ENCODE results near the gene TPSD1.

TPSD1 gene

DNA sequence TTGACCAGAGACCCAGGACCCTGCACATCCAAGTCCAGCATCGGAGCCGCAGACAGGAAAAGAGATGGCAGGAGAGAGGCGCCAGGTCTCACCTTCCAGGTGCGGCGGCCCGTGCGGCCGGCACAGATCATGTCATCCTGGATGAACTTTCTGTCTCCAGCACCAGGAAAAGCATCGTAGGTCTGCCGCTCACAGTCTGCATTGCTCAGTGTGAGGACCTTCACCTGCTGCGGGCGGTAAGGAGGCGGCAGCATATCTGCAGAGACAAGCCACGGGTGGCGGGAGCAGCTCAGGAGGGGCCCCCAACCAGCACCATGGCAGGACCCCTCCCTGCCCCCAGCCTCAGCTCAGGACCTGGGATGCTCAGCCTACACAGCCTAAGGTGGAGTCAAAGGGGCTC lies 17.9 kb downstream of the TPSD1 start:
- Histone ChIP-seq H3K27ac (ENCODE audit: low read depth in 2 of 2, low read length in 2 of 2) (no peak overlapping the region), H3K4me1 (ENCODE audit: control insufficient read depth in 2 of 2, insufficient read depth in 2 of 2, low read length in 2 of 2) (peaks cover 2 to 9% of the 10 kb centered on the region in 2 donors), H3K36me3 (ENCODE audit: control insufficient read depth in 2 of 2, insufficient read depth in 2 of 2, low read length in 2 of 2) (no peaks in the 10 kb centered on the region), H3K27me3 (ENCODE audit: control insufficient read depth in 2 of 2, insufficient read depth in 2 of 2, low read length in 2 of 2) (peaks cover 0 to 14% of the 10 kb centered on the region in 2 donors), H3K4me3 (ENCODE audit: low read length in 2 of 2) (no peak overlapping the region), H3K9me3 (ENCODE audit: control insufficient read depth in 2 of 2, low read length in 2 of 2) (no peaks in the 10 kb centered on the region), H3K9ac (ENCODE audit: low read depth in 1 of 2, low read length in 2 of 2) (no peak overlapping the region)

DNA sequence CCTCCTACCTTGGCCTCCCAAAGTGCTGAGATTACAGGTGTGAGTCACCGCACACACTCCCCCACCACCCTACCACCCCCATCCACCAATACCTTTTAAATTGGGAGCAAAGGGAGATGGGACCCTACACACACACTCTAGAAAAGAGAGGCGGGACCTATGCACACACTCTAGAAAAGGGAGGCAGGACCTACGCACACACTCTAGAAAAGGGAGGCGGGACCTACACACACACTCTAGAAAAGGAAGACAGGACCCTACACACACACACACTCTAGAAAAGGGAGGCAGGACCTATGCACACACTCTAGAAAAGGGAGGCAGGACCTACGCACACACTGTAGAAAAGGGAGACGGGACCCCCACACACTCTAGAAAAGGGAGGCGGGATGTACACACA lies 18.9 kb downstream of the TPSD1 start:
- no peak overlapping the region for H3K9ac ChIP-seq (ENCODE audit: low read depth in 1 of 2, low read length in 2 of 2)
- H3K36me3 ChIP-seq (ENCODE audit: control insufficient read depth in 2 of 2, insufficient read depth in 2 of 2, low read length in 2 of 2): no peaks in the 10 kb centered on the region
- H3K4me1 ChIP-seq (ENCODE audit: control insufficient read depth in 2 of 2, insufficient read depth in 2 of 2, low read length in 2 of 2): peaks cover 2 to 9% of the 10 kb centered on the region in 2 donors
- peaks cover 0 to 14% of the 10 kb centered on the region in 2 donors for H3K27me3 ChIP-seq (ENCODE audit: control insufficient read depth in 2 of 2, insufficient read depth in 2 of 2, low read length in 2 of 2)
- no peak overlapping the region for H3K4me3 ChIP-seq (ENCODE audit: low read length in 2 of 2)
- H3K27ac ChIP-seq (ENCODE audit: low read depth in 2 of 2, low read length in 2 of 2): no peak overlapping the region
- H3K9me3 ChIP-seq (ENCODE audit: control insufficient read depth in 2 of 2, low read length in 2 of 2): no peaks in the 10 kb centered on the region

DNA sequence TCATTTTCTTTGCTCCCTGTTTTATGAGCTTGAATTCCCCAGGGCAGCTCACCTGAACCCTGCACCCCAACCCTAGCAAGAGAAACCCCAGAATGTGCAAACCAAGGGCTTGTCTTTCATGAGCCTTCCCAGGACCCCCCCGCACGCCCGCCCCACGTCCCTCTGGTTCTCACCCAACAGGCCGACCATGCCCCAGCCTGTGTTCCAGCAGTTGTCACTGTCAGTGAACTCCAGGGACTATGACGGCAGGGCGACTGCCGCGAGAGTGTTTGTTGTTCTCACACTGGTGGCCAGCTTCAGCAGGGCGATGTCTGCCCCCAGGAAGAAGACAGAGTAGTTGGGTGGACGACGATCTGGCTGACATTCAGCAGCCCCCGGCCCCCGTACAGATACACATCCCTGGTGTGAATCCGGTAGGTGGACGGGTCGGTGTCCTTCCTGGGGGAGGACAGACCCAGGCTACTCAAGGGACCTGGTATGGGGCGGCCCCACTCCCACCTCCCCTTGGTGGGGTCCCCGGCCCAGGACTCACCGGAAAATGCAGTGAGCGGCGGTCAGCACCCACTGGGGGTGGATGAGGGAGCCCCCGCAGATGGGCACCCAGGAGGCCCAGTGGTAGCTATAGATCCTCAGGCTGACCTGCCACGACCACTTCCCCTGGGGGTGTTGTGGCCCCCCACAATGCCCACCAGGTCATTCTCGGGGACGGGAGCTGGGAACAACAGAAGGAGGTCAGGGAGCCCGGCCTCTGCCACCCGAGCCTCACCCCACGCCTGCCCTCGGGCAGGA lies 20.1 kb downstream of the TPSD1 start:
- H3K27me3 ChIP-seq (ENCODE audit: control insufficient read depth in 2 of 2, insufficient read depth in 2 of 2, low read length in 2 of 2): peaks cover 0 to 18% of the 10 kb centered on the region in 2 donors

DNA sequence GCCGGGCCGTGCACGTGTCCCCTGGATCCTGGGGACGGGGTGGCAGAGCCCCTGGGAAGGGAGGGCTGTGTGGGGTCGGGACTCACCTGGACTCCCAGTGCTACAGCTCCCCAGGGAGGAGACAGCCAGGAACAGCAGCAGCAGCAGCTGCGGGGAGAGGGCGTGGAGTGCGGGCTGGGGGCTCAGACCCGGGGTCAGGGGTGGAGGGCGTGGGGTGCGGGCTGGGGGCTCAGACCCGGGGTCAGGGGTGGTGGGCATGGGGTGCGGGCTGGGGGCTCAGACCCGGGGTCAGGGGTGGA lies 20.7 kb downstream of the TPSD1 start:
- H3K9me3 ChIP-seq (ENCODE audit: control insufficient read depth in 2 of 2, low read length in 2 of 2): no peaks in the 10 kb centered on the region
- H3K4me1 ChIP-seq (ENCODE audit: control insufficient read depth in 2 of 2, insufficient read depth in 2 of 2, low read length in 2 of 2): peaks cover 2 to 7% of the 10 kb centered on the region in 2 donors
- H3K4me3 ChIP-seq (ENCODE audit: low read length in 2 of 2): no peak overlapping the region
- no peak overlapping the region for H3K9ac ChIP-seq (ENCODE audit: low read depth in 1 of 2, low read length in 2 of 2)
- no peak overlapping the region for H3K27ac ChIP-seq (ENCODE audit: low read depth in 2 of 2, low read length in 2 of 2)
- H3K27me3 ChIP-seq (ENCODE audit: control insufficient read depth in 2 of 2, insufficient read depth in 2 of 2, low read length in 2 of 2): peaks cover 0 to 15% of the 10 kb centered on the region in 2 donors
- H3K36me3 ChIP-seq (ENCODE audit: control insufficient read depth in 2 of 2, insufficient read depth in 2 of 2, low read length in 2 of 2): no peaks in the 10 kb centered on the region

More for the DNA sequence above, 20.1 kb downstream of the TPSD1 start:
- H3K36me3 ChIP-seq (ENCODE audit: control insufficient read depth in 2 of 2, insufficient read depth in 2 of 2, low read length in 2 of 2): no peaks in the 10 kb centered on the region
- no peak overlapping the region for H3K4me3 ChIP-seq (ENCODE audit: low read length in 2 of 2)
- no peaks in the 10 kb centered on the region for H3K9me3 ChIP-seq (ENCODE audit: control insufficient read depth in 2 of 2, low read length in 2 of 2)
- no peak overlapping the region for H3K27ac ChIP-seq (ENCODE audit: low read depth in 2 of 2, low read length in 2 of 2)
- H3K4me1 ChIP-seq (ENCODE audit: control insufficient read depth in 2 of 2, insufficient read depth in 2 of 2, low read length in 2 of 2): peaks cover 2 to 9% of the 10 kb centered on the region in 2 donors
- H3K9ac ChIP-seq (ENCODE audit: low read depth in 1 of 2, low read length in 2 of 2): no peak overlapping the region

DNA sequence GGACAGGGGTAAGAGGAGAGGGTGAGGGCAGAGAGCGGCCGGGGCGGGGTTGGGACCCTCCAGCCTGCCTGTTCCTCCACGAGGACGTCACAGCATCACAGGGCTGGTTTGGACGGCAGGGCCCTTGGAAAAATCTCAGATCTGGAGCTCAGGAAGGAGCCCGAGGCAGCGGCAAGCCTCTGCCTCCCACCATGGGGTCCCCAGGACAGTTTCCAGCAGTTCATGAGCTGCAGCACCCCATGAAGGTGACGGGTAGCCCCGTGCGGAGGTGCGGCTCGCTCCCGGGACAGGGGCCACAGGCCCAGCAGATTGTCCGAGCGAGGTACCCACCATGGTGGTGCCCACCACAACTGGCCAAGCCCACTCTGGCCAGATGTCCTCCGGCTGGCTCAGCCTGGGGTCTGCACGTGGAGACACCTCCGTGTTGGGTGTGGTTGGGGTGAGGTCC lies 21.3 kb downstream of the TPSD1 start:
- Histone ChIP-seq H3K27me3 (ENCODE audit: control insufficient read depth in 2 of 2, insufficient read depth in 2 of 2, low read length in 2 of 2) (peaks cover 0 to 14% of the 10 kb centered on the region in 2 donors), H3K4me3 (ENCODE audit: low read length in 2 of 2) (no peak overlapping the region), H3K9me3 (ENCODE audit: control insufficient read depth in 2 of 2, low read length in 2 of 2) (no peaks in the 10 kb centered on the region), H3K27ac (ENCODE audit: low read depth in 2 of 2, low read length in 2 of 2) (no peak overlapping the region), H3K9ac (ENCODE audit: low read depth in 1 of 2, low read length in 2 of 2) (no peak overlapping the region), H3K4me1 (ENCODE audit: control insufficient read depth in 2 of 2, insufficient read depth in 2 of 2, low read length in 2 of 2) (peaks cover 2 to 3% of the 10 kb centered on the region in 2 donors), H3K36me3 (ENCODE audit: control insufficient read depth in 2 of 2, insufficient read depth in 2 of 2, low read length in 2 of 2) (no peaks in the 10 kb centered on the region)

DNA sequence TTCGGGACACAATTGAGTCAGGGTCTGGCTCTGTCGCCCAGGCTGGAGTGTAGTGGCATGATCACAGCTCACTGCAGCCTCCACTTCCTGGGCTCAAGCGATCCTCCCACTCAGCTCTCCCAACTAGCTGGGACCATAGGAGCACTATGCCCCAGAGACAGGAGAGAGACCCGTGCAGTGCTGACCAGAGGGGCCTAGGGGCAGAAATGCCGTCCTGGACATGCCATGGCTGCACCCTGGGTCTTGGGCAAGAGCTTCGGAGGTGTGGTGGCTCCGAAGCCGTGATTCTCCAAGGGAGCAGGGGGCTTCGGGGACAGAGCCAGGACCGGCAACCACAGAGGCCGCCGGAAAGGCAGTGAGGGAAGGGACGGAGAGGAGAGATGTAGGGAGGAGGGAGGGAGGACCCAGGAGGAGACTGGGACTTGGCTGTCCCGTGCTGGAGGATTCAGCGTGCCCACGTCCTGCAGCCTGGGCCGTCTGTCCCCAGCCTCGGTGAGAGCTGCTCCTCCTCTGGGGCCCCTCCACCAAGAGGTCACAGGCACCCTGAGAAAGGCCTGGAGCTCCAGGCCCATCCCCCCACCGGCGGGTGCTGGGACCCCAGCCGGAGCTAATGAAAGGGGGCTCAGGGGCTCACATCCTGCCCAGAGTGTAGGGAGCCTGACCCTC lies 21.9 kb downstream of the TPSD1 start:
- H3K27ac ChIP-seq (ENCODE audit: low read depth in 2 of 2, low read length in 2 of 2): no peak overlapping the region
- peaks cover 0 to 14% of the 10 kb centered on the region in 2 donors for H3K27me3 ChIP-seq (ENCODE audit: control insufficient read depth in 2 of 2, insufficient read depth in 2 of 2, low read length in 2 of 2)
- H3K9ac ChIP-seq (ENCODE audit: low read depth in 1 of 2, low read length in 2 of 2): no peak overlapping the region
- no peaks in the 10 kb centered on the region for H3K9me3 ChIP-seq (ENCODE audit: control insufficient read depth in 2 of 2, low read length in 2 of 2)
- H3K4me3 ChIP-seq (ENCODE audit: low read length in 2 of 2): no peak overlapping the region
- H3K4me1 ChIP-seq (ENCODE audit: control insufficient read depth in 2 of 2, insufficient read depth in 2 of 2, low read length in 2 of 2): no peaks in the 10 kb centered on the region
- no peaks in the 10 kb centered on the region for H3K36me3 ChIP-seq (ENCODE audit: control insufficient read depth in 2 of 2, insufficient read depth in 2 of 2, low read length in 2 of 2)

DNA sequence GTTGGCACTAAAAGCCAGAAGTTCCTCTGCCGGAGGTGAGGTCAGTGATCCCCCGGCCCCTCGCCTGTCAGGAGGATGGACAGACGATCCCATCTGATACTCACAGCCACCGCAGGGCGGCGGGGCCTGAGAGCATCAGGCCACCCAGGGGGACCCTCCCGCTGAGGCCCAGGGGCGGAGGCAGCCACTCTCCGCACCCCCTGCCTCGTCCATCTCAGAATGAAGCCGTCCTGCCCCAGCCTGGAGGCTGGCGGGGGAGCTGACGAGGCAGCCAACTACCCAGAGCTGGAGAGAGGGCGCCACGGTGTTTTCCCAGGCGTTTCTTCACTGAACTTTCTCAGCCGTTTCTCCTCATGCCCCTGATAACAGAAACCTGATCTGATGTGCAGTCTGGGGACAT lies 22.6 kb downstream of the TPSD1 start:
- H3K27me3 ChIP-seq (ENCODE audit: control insufficient read depth in 2 of 2, insufficient read depth in 2 of 2, low read length in 2 of 2): peaks cover 0 to 14% of the 10 kb centered on the region in 2 donors

DNA sequence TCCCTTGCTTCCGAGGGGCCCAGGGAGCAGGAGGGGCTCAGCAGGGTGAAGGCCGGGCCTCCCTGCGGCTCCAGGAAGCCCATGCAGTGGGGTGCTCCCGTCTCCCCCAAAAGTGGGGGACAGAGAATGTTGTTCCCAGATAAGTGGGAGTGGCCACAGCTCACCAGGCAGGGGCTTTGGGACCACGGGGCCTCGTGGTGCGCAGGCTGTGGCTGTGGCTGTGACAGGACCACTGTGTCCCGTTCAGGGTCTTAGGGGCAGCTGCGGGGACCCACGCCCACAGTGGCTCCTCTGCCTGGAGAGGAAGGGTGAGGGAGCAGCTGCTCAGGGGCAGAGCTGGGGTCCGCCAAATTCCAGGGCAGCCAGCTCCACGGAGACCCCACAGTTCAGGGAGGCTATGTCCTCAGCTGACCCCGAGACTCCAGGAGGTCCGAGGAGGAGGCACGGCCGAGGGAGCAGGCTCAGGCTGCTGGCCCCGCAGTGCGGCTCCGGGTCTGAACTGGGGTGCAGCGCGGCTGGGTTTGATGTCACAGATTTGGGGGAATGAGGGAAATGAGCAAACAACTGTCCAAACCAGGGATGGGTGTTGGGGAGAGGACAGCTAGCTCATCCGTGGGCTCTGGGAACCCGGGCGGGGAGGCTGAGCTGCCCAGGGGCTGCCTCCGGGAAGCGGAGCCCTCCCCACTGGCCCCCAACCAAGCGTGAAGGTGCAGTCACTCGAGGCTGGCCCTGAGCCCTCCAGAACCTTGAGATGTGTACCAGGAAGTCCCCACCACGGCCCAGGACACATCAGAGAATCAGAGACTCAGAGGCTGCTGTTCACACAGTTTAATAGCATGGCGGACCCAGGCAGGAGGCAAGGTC lies 23.4 kb downstream of the TPSD1 start:
- no peak overlapping the region for H3K9ac ChIP-seq (ENCODE audit: low read depth in 1 of 2, low read length in 2 of 2)
- no peaks in the 10 kb centered on the region for H3K9me3 ChIP-seq (ENCODE audit: control insufficient read depth in 2 of 2, low read length in 2 of 2)
- no peak overlapping the region for H3K27ac ChIP-seq (ENCODE audit: low read depth in 2 of 2, low read length in 2 of 2)
- no peaks in the 10 kb centered on the region for H3K36me3 ChIP-seq (ENCODE audit: control insufficient read depth in 2 of 2, insufficient read depth in 2 of 2, low read length in 2 of 2)
- H3K4me1 ChIP-seq (ENCODE audit: control insufficient read depth in 2 of 2, insufficient read depth in 2 of 2, low read length in 2 of 2): no peaks in the 10 kb centered on the region
- H3K4me3 ChIP-seq (ENCODE audit: low read length in 2 of 2): no peak overlapping the region
- H3K27me3 ChIP-seq (ENCODE audit: control insufficient read depth in 2 of 2, insufficient read depth in 2 of 2, low read length in 2 of 2): peaks cover 0 to 14% of the 10 kb centered on the region in 2 donors

More for the DNA sequence above, 22.6 kb downstream of the TPSD1 start:
- Histone ChIP-seq H3K27ac (ENCODE audit: low read depth in 2 of 2, low read length in 2 of 2) (no peak overlapping the region), H3K9ac (ENCODE audit: low read depth in 1 of 2, low read length in 2 of 2) (no peak overlapping the region), H3K9me3 (ENCODE audit: control insufficient read depth in 2 of 2, low read length in 2 of 2) (no peaks in the 10 kb centered on the region), H3K4me1 (ENCODE audit: control insufficient read depth in 2 of 2, insufficient read depth in 2 of 2, low read length in 2 of 2) (no peaks in the 10 kb centered on the region), H3K36me3 (ENCODE audit: control insufficient read depth in 2 of 2, insufficient read depth in 2 of 2, low read length in 2 of 2) (no peaks in the 10 kb centered on the region), H3K4me3 (ENCODE audit: low read length in 2 of 2) (no peak overlapping the region)

DNA sequence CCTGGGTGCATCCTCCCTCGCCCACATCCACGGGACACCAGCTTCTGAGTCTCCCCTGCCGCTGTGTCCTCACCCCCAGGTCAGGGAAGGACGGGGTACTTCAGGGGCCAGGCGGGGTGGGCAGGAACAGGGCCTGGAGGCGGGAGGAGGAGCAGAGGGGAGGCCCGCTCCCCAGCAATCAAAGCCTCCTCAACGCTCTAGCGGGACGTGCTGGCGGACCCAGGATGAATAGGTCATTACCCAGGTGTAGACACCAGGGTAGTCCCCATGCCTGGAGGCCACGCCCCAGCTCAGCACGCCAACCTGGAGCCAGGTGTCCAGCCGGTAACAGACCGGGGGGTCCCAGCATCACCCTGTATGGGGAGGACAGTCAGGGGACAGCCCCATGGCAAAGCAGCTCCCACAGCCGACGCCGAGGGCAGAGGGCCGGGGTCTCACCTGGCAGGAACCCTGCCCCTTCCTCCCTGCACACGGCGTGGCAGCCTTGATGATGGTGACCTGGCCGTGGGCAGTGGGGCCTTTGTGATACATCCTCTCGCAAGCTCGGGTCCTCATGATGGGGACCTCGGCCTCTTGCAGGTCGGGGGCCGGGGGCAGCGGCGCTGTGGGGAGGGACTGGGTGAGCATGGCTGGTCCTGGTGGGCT lies 24.2 kb downstream of the TPSD1 start:
- H3K4me3 ChIP-seq (ENCODE audit: low read length in 2 of 2): no peak overlapping the region
- no peaks in the 10 kb centered on the region for H3K36me3 ChIP-seq (ENCODE audit: control insufficient read depth in 2 of 2, insufficient read depth in 2 of 2, low read length in 2 of 2)
- no peaks in the 10 kb centered on the region for H3K9me3 ChIP-seq (ENCODE audit: control insufficient read depth in 2 of 2, low read length in 2 of 2)
- H3K9ac ChIP-seq (ENCODE audit: low read depth in 1 of 2, low read length in 2 of 2): no peak overlapping the region
- peaks cover 0 to 14% of the 10 kb centered on the region in 2 donors for H3K27me3 ChIP-seq (ENCODE audit: control insufficient read depth in 2 of 2, insufficient read depth in 2 of 2, low read length in 2 of 2)
- H3K27ac ChIP-seq (ENCODE audit: low read depth in 2 of 2, low read length in 2 of 2): no peak overlapping the region
- H3K4me1 ChIP-seq (ENCODE audit: control insufficient read depth in 2 of 2, insufficient read depth in 2 of 2, low read length in 2 of 2): no peaks in the 10 kb centered on the region
